ENCODE results near the gene SMKR1. TPM values are rescaled to one million over a fixed set of nuclear protein-coding genes. Genes with fewer than 3 reads are reported as not detected.
A peak's percentile ranks its signal among the peaks of the same experiment; 100 is the strongest.

The SMKR1 gene
- total and polyA plus RNA-seq, 10 donors: 0.91 to 2.2 (median 1.4) TPM; not detected in 5

GRCh38 chr7:129535896-129536295 lies 33.6 kb downstream of the SMKR1 start:
- H3K36me3 ChIP-seq: no peaks in the 10 kb centered on the region
- 34 to 61% (median 39%) methylated on average over 5 of the region's 5 CpGs for WGBS, 5 donors
- no peaks in the 10 kb centered on the region for H3K9me3 ChIP-seq
- intact Hi-C loops (cut with DNase I; ENCODE audit: low total_unique reads): no loop called here
- TF ChIP-seq POLR2AphosphoS5 (IDR thresholded peaks at IDR 0.05): no peak
- no peak for TF ChIP-seq POLR2A (IDR thresholded peaks at IDR 0.05)
- TF ChIP-seq, protein P1, sequence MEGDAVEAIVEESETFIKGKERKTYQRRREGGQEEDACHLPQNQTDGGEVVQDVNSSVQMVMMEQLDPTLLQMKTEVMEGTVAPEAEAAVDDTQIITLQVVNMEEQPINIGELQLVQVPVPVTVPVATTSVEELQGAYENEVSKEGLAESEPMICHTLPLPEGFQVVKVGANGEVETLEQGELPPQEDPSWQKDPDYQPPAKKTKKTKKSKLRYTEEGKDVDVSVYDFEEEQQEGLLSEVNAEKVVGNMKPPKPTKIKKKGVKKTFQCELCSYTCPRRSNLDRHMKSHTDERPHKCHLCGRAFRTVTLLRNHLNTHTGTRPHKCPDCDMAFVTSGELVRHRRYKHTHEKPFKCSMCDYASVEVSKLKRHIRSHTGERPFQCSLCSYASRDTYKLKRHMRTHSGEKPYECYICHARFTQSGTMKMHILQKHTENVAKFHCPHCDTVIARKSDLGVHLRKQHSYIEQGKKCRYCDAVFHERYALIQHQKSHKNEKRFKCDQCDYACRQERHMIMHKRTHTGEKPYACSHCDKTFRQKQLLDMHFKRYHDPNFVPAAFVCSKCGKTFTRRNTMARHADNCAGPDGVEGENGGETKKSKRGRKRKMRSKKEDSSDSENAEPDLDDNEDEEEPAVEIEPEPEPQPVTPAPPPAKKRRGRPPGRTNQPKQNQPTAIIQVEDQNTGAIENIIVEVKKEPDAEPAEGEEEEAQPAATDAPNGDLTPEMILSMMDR (IDR thresholded peaks at IDR 0.05 in 8 of 11, conservative IDR thresholded peaks at IDR 0.05 in 3 of 11): no peak
- no peak overlapping the region for H3K4me3 ChIP-seq
- peaks cover 0 to 6% (median 0%) of the 10 kb centered on the region in 6 donors for H3K4me1 ChIP-seq
- peak overlapping the region in 4 of 8 donors; percentile 7 to 49 (median 33) for H3K27ac ChIP-seq
- H3K27me3 ChIP-seq (replicated peaks in 1 of 7): no peaks in the 10 kb centered on the region
- DNase-seq: no peak

GRCh38 chr7:129536323-129536722 lies 34.0 kb downstream of the SMKR1 start:
- DNase-seq: no peak

GRCh38 chr7:129538790-129539189 lies 36.5 kb downstream of the SMKR1 start:
- Histone ChIP-seq H3K4me3 (no peak overlapping the region), H3K27me3 (replicated peaks in 1 of 7) (peaks cover 0 to 14% (median 0%) of the 10 kb centered on the region in 7 donors), H3K9me3 (no peaks in the 10 kb centered on the region), H3K36me3 (no peaks in the 10 kb centered on the region), H3K27ac (no peak overlapping the region), H3K4me1 (peaks cover 0 to 6% (median 0%) of the 10 kb centered on the region in 6 donors)
- DNase-seq: no peak
- intact Hi-C loops (cut with DNase I; ENCODE audit: low total_unique reads): no loop called here
- TF ChIP-seq, protein P1 (IDR thresholded peaks at IDR 0.05 in 8 of 11, conservative IDR thresholded peaks at IDR 0.05 in 3 of 11): no peak
- TF ChIP-seq POLR2AphosphoS5 (IDR thresholded peaks at IDR 0.05): no peak
- no peak for TF ChIP-seq POLR2A (IDR thresholded peaks at IDR 0.05)

More at GRCh38 chr7:129536323-129536722, 34.0 kb downstream of the SMKR1 start:
- Histone ChIP-seq H3K4me3 (no peak overlapping the region), H3K9me3 (no peaks in the 10 kb centered on the region), H3K4me1 (peaks cover 0 to 6% (median 0%) of the 10 kb centered on the region in 6 donors), H3K36me3 (no peaks in the 10 kb centered on the region), H3K27me3 (replicated peaks in 1 of 7) (no peaks in the 10 kb centered on the region), H3K27ac (peak overlapping the region in 4 of 8 donors; percentile 7 to 49 (median 33))
- intact Hi-C loops (cut with DNase I; ENCODE audit: low total_unique reads): no loop called here
- WGBS, 5 donors: 67 to 82% (median 74%) methylated on average over 9 of the region's 9 CpGs
- TF ChIP-seq POLR2A (IDR thresholded peaks at IDR 0.05): no peak
- no peak for TF ChIP-seq POLR2AphosphoS5 (IDR thresholded peaks at IDR 0.05)

DNA sequence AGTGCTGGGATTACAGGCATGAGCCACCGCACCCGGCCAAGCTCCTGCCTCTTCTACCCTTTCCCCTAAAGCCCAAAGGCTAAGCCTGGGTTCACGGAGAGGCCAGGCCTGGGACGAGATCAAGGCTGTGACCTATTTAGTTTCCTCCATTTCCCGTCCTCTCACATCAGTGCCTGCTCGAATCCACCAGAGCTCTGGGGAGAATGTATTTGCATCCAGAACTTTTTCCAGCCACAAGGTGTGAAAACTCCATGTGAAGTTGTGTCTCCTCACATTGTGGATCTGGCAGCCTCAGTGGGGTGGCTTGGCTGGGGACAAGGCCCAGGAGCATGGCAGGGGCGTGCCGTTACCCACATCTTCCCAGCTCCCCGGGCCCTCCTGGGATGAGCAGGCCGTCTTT lies 38.0 kb downstream of the SMKR1 start:
- WGBS, 5 donors: 83 to 93% (median 89%) methylated on average over 10 of the region's 10 CpGs
- no peak overlapping the region for H3K27ac ChIP-seq
- peaks cover 0 to 2% (median 0%) of the 10 kb centered on the region in 6 donors for H3K4me1 ChIP-seq
- intact Hi-C loops (cut with DNase I; ENCODE audit: low total_unique reads): no loop called here
- DNase-seq: no peak
- no peaks in the 10 kb centered on the region for H3K9me3 ChIP-seq
- TF ChIP-seq, protein P1 (IDR thresholded peaks at IDR 0.05 in 8 of 11, conservative IDR thresholded peaks at IDR 0.05 in 3 of 11): no peak
- TF ChIP-seq POLR2A (IDR thresholded peaks at IDR 0.05) (no peak), POLR2AphosphoS5 (IDR thresholded peaks at IDR 0.05) (no peak)
- H3K4me3 ChIP-seq: no peak overlapping the region
- H3K36me3 ChIP-seq: no peaks in the 10 kb centered on the region
- H3K27me3 ChIP-seq (replicated peaks in 1 of 7): peaks cover 0 to 17% (median 0%) of the 10 kb centered on the region in 7 donors

GRCh38 chr7:129544700-129545099 lies 42.4 kb downstream of the SMKR1 start:
- no peaks in the 10 kb centered on the region for H3K4me1 ChIP-seq
- no peaks in the 10 kb centered on the region for H3K36me3 ChIP-seq
- intact Hi-C loops (cut with DNase I; ENCODE audit: low total_unique reads): no loop called here
- H3K9me3 ChIP-seq: no peaks in the 10 kb centered on the region
- H3K4me3 ChIP-seq: no peak overlapping the region
- H3K27me3 ChIP-seq (replicated peaks in 1 of 7): peaks cover 0 to 17% (median 0%) of the 10 kb centered on the region in 7 donors
- 80 to 91% (median 84%) methylated on average over 5 of the region's 5 CpGs for WGBS, 5 donors
- no peak for DNase-seq
- TF ChIP-seq, protein P1 (IDR thresholded peaks at IDR 0.05 in 8 of 11, conservative IDR thresholded peaks at IDR 0.05 in 3 of 11): no peak
- TF ChIP-seq POLR2A (IDR thresholded peaks at IDR 0.05) (no peak), POLR2AphosphoS5 (IDR thresholded peaks at IDR 0.05) (no peak)
- no peak overlapping the region for H3K27ac ChIP-seq

All from spleen (tissue), 11 donors.